Neural progenitor cell (in vitro differentiated cells): ENCODE results near the gene TOMM6. TPM values are rescaled to one million over a fixed set of nuclear protein-coding genes. Genes with fewer than 3 reads are reported as not detected.

Source experiments
- DNase-seq: peaks from one replicate; pipeline ENCODE4 v3.0.0-alpha.2; 2016; ENCODE audit warnings: low spot score
- H2AFZ ChIP-seq: fragments of 200-600 bp; sonication (generic); replicated peaks from 2 replicates; pipeline ENCODE4 v1.6.1; 2016; ENCODE audit warnings: antibody characterized with exemption
- H3F3A ChIP-seq: fragments of 200-600 bp; sonication (generic); 2 replicates; pipeline ENCODE4 v1.6.1; 2016; ENCODE audit warnings: antibody characterized with exemption, low read depth
- H3K27ac ChIP-seq: fragments of 200-600 bp; sonication (generic); 2 replicates; pipeline ENCODE4 v1.5.1; 2016; ENCODE audit warnings: mild to moderate bottlenecking
- H3K27me3 ChIP-seq: fragments of 200-600 bp; sonication (generic); 2 replicates; pipeline ENCODE4 v1.6.1; 2016; ENCODE audit warnings: mild to moderate bottlenecking, moderate library complexity
- H3K36me3 ChIP-seq: fragments of 200-600 bp; sonication (generic); 2 replicates; pipeline ENCODE4 v1.5.1; 2016
- H3K4me1 ChIP-seq: fragments of 200-600 bp; sonication (generic); 2 replicates; pipeline ENCODE4 v1.6.1; 2016; ENCODE audit warnings: mixed run types
- H3K4me2 ChIP-seq: fragments of 200-600 bp; sonication (generic); 2 replicates; pipeline ENCODE4 v1.6.1; 2016
- H3K4me3 ChIP-seq: fragments of 200-600 bp; sonication (generic); 2 replicates; pipeline ENCODE4 v1.5.1; 2016
- H3K79me2 ChIP-seq: fragments of 200-600 bp; sonication (generic); 2 replicates; pipeline ENCODE4 v1.6.1; 2016; ENCODE audit warnings: low read depth
- H3K9ac ChIP-seq: fragments of 200-600 bp; sonication (generic); 2 replicates; pipeline ENCODE4 v1.6.1; 2016
- H3K9me3 ChIP-seq: fragments of 200-600 bp; sonication (generic); 2 replicates; pipeline ENCODE4 v1.5.1; 2016; ENCODE audit warnings: low read depth
- H4K20me1 ChIP-seq: fragments of 200-600 bp; sonication (generic); 2 replicates; pipeline ENCODE4 v1.6.1; 2016; ENCODE audit warnings: low read depth
- H3K27ac Mint-ChIP-seq: 3 replicates; pipeline ENCODE4 v1.8.0; 2021; ENCODE audit warnings: mixed read lengths
- H3K27me3 Mint-ChIP-seq: 2 replicates; pipeline ENCODE4 v1.8.0; 2022; ENCODE audit warnings: low read depth, mild to moderate bottlenecking, inconsistent platforms, moderate library complexity, mixed read lengths; ENCODE audit not compliant: insufficient read depth
- H3K36me3 Mint-ChIP-seq: 3 replicates; pipeline ENCODE4 v1.8.0; 2021; ENCODE audit warnings: mixed read lengths
- H3K4me1 Mint-ChIP-seq: 3 replicates; pipeline ENCODE4 v1.8.0; 2021; ENCODE audit warnings: mixed read lengths
- H3K4me3 Mint-ChIP-seq: 3 replicates; pipeline ENCODE4 v1.8.0; 2021; ENCODE audit warnings: mild to moderate bottlenecking, moderate library complexity, mixed read lengths
- H3K9me3 Mint-ChIP-seq: 3 replicates; pipeline ENCODE4 v1.8.0; 2020; ENCODE audit warnings: mixed read lengths
- EZH2 ChIP-seq: fragments of 200-600 bp; sonication (generic); IDR thresholded peaks from 2 replicates; pipeline ENCODE4 v1.6.1; 2017; ENCODE audit warnings: antibody characterized with exemption, mild to moderate bottlenecking, moderate library complexity
- EZH2phosphoT487 ChIP-seq: fragments of 200-600 bp; sonication (generic); IDR thresholded peaks from 2 replicates; pipeline ENCODE4 v1.6.1; 2017; ENCODE audit warnings: antibody characterized with exemption
- total RNA-seq: library from RNA; depleted of rRNA; stranded (reverse); fragments of >200 nt; gene quantifications from 2 replicates; pipeline ENCODE4 v1.2.3, GENCODE V29; 2015; ENCODE audit warnings: low replicate concordance
- TF ChIP-seq, protein P1 (sequence below): fragments of 200-600 bp; sonication (generic); IDR thresholded peaks from 2 replicates; pipeline ENCODE4 v1.5.1; 2017; ENCODE audit warnings: antibody characterized with exemption, mild to moderate bottlenecking

The TOMM6 gene
- total RNA-seq, 1 donor from 2014 or later = 182 TPM

DNA sequence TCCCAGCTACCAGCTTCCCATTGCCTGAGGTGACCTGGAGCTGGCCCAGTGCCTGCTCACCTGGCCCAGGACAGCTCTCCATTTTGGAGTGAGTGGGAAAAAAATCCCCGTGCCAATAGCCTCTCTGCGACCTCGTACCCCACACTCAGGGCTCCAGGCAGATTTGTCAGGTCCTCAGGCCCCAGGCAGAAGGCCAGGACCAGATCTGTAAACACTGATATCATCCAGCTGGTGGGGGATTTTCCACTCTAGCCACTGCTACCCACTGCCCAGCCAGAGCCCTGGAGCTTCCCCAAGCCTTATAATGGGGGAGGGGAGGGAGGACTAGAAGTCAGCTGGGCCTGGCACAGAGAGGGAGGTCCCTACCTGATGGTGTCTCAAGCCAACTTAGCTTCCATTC is 39.0 kb upstream of the TOMM6 start:
- Histone ChIP-seq H3K79me2 (no peaks in the 10 kb centered on the region), H2AFZ (no peak overlapping the region), H4K20me1 (no peaks in the 10 kb centered on the region), H3K4me1 (no peaks in the 10 kb centered on the region), H3K36me3 (no peaks in the 10 kb centered on the region), H3F3A (no peaks in the 10 kb centered on the region), H3K27ac (no peak overlapping the region), H3K9ac (no peak overlapping the region), H3K9me3 (no peaks in the 10 kb centered on the region), H3K4me3 (no peak overlapping the region), H3K27me3 (no peaks in the 10 kb centered on the region), H3K4me2 (no peak overlapping the region)
- H3K4me3 Mint-ChIP-seq = no peak overlapping the region
- H3K27me3 Mint-ChIP-seq = peaks cover 2% of the 10 kb centered on the region
- TF ChIP-seq, protein P1, sequence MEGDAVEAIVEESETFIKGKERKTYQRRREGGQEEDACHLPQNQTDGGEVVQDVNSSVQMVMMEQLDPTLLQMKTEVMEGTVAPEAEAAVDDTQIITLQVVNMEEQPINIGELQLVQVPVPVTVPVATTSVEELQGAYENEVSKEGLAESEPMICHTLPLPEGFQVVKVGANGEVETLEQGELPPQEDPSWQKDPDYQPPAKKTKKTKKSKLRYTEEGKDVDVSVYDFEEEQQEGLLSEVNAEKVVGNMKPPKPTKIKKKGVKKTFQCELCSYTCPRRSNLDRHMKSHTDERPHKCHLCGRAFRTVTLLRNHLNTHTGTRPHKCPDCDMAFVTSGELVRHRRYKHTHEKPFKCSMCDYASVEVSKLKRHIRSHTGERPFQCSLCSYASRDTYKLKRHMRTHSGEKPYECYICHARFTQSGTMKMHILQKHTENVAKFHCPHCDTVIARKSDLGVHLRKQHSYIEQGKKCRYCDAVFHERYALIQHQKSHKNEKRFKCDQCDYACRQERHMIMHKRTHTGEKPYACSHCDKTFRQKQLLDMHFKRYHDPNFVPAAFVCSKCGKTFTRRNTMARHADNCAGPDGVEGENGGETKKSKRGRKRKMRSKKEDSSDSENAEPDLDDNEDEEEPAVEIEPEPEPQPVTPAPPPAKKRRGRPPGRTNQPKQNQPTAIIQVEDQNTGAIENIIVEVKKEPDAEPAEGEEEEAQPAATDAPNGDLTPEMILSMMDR = no peak
- TF ChIP-seq EZH2phosphoT487 = no peak
- H3K9me3 Mint-ChIP-seq = no peaks in the 10 kb centered on the region
- DNase-seq = no peak
- H3K36me3 Mint-ChIP-seq = no peaks in the 10 kb centered on the region
- H3K4me1 Mint-ChIP-seq = no peaks in the 10 kb centered on the region
- no peak overlapping the region for H3K27ac Mint-ChIP-seq

- H3K4me3 ChIP-seq = no peak overlapping the region
- no peaks in the 10 kb centered on the region for H3K4me1 ChIP-seq
- H3K79me2 ChIP-seq = no peaks in the 10 kb centered on the region
- H3K4me1 Mint-ChIP-seq = no peaks in the 10 kb centered on the region
- H3K27ac ChIP-seq = no peak overlapping the region
- H3K27me3 ChIP-seq = no peaks in the 10 kb centered on the region
- no peaks in the 10 kb centered on the region for H3K9me3 Mint-ChIP-seq
- no peak overlapping the region for H3K27ac Mint-ChIP-seq
- no peak for DNase-seq
- H3K4me3 Mint-ChIP-seq = no peak overlapping the region
- no peaks in the 10 kb centered on the region for H3F3A ChIP-seq
- H2AFZ ChIP-seq = no peak overlapping the region
- no peak for TF ChIP-seq EZH2phosphoT487
- TF ChIP-seq, protein P1 = no peak
- TF ChIP-seq EZH2 = no peak
- H3K36me3 Mint-ChIP-seq = no peaks in the 10 kb centered on the region
- H4K20me1 ChIP-seq = no peaks in the 10 kb centered on the region
- no peak overlapping the region for H3K9ac ChIP-seq
- no peak overlapping the region for H3K4me2 ChIP-seq
- no peaks in the 10 kb centered on the region for H3K36me3 ChIP-seq
- H3K9me3 ChIP-seq = no peaks in the 10 kb centered on the region
- no peaks in the 10 kb centered on the region for H3K27me3 Mint-ChIP-seq
Observed at GRCh38 chr6:41750374-41750773, 37.1 kb upstream of the TOMM6 start.

GRCh38 chr6:41755895-41756294 is 31.6 kb upstream of the TOMM6 start:
- H3K4me3 Mint-ChIP-seq = no peak overlapping the region
- H3K36me3 Mint-ChIP-seq = no peaks in the 10 kb centered on the region
- H3K4me1 ChIP-seq = no peaks in the 10 kb centered on the region
- H3K4me1 Mint-ChIP-seq = no peaks in the 10 kb centered on the region
- peaks cover 10% of the 10 kb centered on the region for H3K27me3 Mint-ChIP-seq
- H3K9me3 Mint-ChIP-seq = no peaks in the 10 kb centered on the region
- H3K9me3 ChIP-seq = no peaks in the 10 kb centered on the region
- H3K36me3 ChIP-seq = no peaks in the 10 kb centered on the region
- H3K4me3 ChIP-seq = no peak overlapping the region
- H2AFZ ChIP-seq = no peak overlapping the region
- H3K27me3 ChIP-seq = no peaks in the 10 kb centered on the region
- no peaks in the 10 kb centered on the region for H4K20me1 ChIP-seq
- H3K27ac ChIP-seq = no peak overlapping the region
- TF ChIP-seq, protein P1 = no peak
- TF ChIP-seq EZH2phosphoT487 (no peak), EZH2 (no peak)
- no peak overlapping the region for H3K27ac Mint-ChIP-seq
- H3K79me2 ChIP-seq = no peaks in the 10 kb centered on the region
- DNase-seq = no peak
- no peaks in the 10 kb centered on the region for H3F3A ChIP-seq
- no peak overlapping the region for H3K4me2 ChIP-seq
- H3K9ac ChIP-seq = no peak overlapping the region

GRCh38 chr6:41756354-41756753 is 31.1 kb upstream of the TOMM6 start:
- Mint-ChIP-seq H3K4me1 (no peaks in the 10 kb centered on the region), H3K4me3 (no peak overlapping the region), H3K36me3 (no peaks in the 10 kb centered on the region), H3K27me3 (peaks cover 10% of the 10 kb centered on the region), H3K9me3 (no peaks in the 10 kb centered on the region), H3K27ac (no peak overlapping the region)
- Histone ChIP-seq H3K27ac (no peak overlapping the region), H3K27me3 (no peaks in the 10 kb centered on the region), H4K20me1 (no peaks in the 10 kb centered on the region), H2AFZ (no peak overlapping the region), H3K9ac (no peak overlapping the region), H3K4me1 (no peaks in the 10 kb centered on the region), H3K4me3 (no peak overlapping the region), H3K9me3 (no peaks in the 10 kb centered on the region), H3K79me2 (no peaks in the 10 kb centered on the region), H3K36me3 (no peaks in the 10 kb centered on the region), H3F3A (no peaks in the 10 kb centered on the region), H3K4me2 (no peak overlapping the region)
- TF ChIP-seq, protein P1 = no peak
- no peak for TF ChIP-seq EZH2phosphoT487
- TF ChIP-seq EZH2 = no peak
- no peak for DNase-seq
